Activated CD4-positive, CD25-positive, alpha-beta regulatory T cell (primary cell): ENCODE data around the gene SUPT4H1.

Experiments
- DNase-seq, 4 experiments: peaks; one replicate each; lab custom pipeline; 2025; lab: John Stamatoyannopoulos, UW

SUPT4H1 gene

GRCh38 chr17:58329035-58329809 is 22.8 kb downstream of the SUPT4H1 start:
- peak; percentile 35 to 65 (median 55) for DNase-seq

- peak; percentile 31 to 59 (median 46) for DNase-seq
Observed at GRCh38 chr17:58328195-58329034, 23.6 kb downstream of the SUPT4H1 start, which contains the start of gene TSPOAP1. Gene TSPOAP1 (minus strand): TSS chr17:58328795. CDS start chr17:58327920, 875 bp downstream.

- DNase-seq = no peak
Observed at GRCh38 chr17:58327363-58328194, 24.4 kb downstream of the SUPT4H1 start.

GRCh38 chr17:58326609-58327362 is 25.2 kb downstream of the SUPT4H1 start:
- no peak for DNase-seq

- no peak for DNase-seq
Observed at GRCh38 chr17:58325976-58326468, 26.0 kb downstream of the SUPT4H1 start.

GRCh38 chr17:58325289-58325726 is 26.7 kb downstream of the SUPT4H1 start:
- DNase-seq = no peak

GRCh38 chr17:58324409-58325288 is 27.4 kb downstream of the SUPT4H1 start:
- DNase-seq = no peak

GRCh38 chr17:58324056-58324408 is 28.0 kb downstream of the SUPT4H1 start:
- DNase-seq = no peak

GRCh38 chr17:58323366-58324055 is 28.5 kb downstream of the SUPT4H1 start:
- DNase-seq = no peak

- no peak for DNase-seq
Observed at GRCh38 chr17:58322581-58323185, 29.3 kb downstream of the SUPT4H1 start.

GRCh38 chr17:58321571-58322525 is 30.2 kb downstream of the SUPT4H1 start:
- DNase-seq = no peak

- no peak for DNase-seq
Observed at GRCh38 chr17:58320570-58321323, 31.3 kb downstream of the SUPT4H1 start.

GRCh38 chr17:58320163-58320558 is 31.8 kb downstream of the SUPT4H1 start:
- DNase-seq = no peak

GRCh38 chr17:58319173-58320162 is 32.5 kb downstream of the SUPT4H1 start:
- DNase-seq = no peak

- no peak for DNase-seq
Observed at GRCh38 chr17:58318627-58319172, 33.3 kb downstream of the SUPT4H1 start.

- DNase-seq = no peak
Observed at GRCh38 chr17:58318065-58318481, 33.9 kb downstream of the SUPT4H1 start.
